Activated naive CD8-positive, alpha-beta T cell treated with anti-CD3 and anti-CD28 coated beads for 36 hours (primary cell): ENCODE results near the gene TNC. TPM values are rescaled to one million over a fixed set of nuclear protein-coding genes. Genes with fewer than 3 reads are reported as not detected.

Experiments
- DNase-seq: peaks from one replicate; pipeline ENCODE4 v3.0.0; 2021
- H3K27ac Mint-ChIP-seq: one replicate; pipeline ENCODE4 v1.8.0; 2022; ENCODE audit warnings: mild to moderate bottlenecking, moderate library complexity, mixed read lengths
- H3K27me3 Mint-ChIP-seq: one replicate; pipeline ENCODE4 v1.8.0; 2022; ENCODE audit warnings: mild to moderate bottlenecking, mixed read lengths
- H3K36me3 Mint-ChIP-seq: one replicate; pipeline ENCODE4 v1.8.0; 2021; ENCODE audit warnings: mild to moderate bottlenecking, mixed read lengths
- H3K4me1 Mint-ChIP-seq: one replicate; pipeline ENCODE4 v1.8.0; 2021; ENCODE audit warnings: mixed read lengths
- H3K4me3 Mint-ChIP-seq: one replicate; pipeline ENCODE4 v1.8.0; 2022; ENCODE audit warnings: mild to moderate bottlenecking, moderate library complexity, mixed read lengths
- H3K9me3 Mint-ChIP-seq: one replicate; pipeline ENCODE4 v1.8.0; 2022; ENCODE audit warnings: mixed read lengths
- total RNA-seq, 2 experiments: library from RNA; stranded (reverse); gene quantifications; one replicate each; pipeline ENCODE4 v1.2.3, GENCODE V29; 2021

Gene TNC
- 1 to 10 TPM in 1 of 2 experiments, under 1 TPM in 1; 0.90 to 1.3 TPM for total RNA-seq

- no peaks in the 10 kb centered on the region for H3K4me1 Mint-ChIP-seq
- DNase-seq = no peak
Observed at GRCh38 chr9:115117999-115118878, at the start of gene TNC. Gene TNC, minus strand, starts transcription at chr9:115118157. Its CDS starts 27,139 bp downstream, at chr9:115091018.

GRCh38 chr9:115167175-115167574 is 49.2 kb upstream of the TNC start:
- Mint-ChIP-seq H3K27ac (no peak overlapping the region), H3K4me1 (no peaks in the 10 kb centered on the region), H3K9me3 (peaks cover 8% of the 10 kb centered on the region)

More at GRCh38 chr9:115117999-115118878, at the start of gene TNC:
- H3K4me3 Mint-ChIP-seq = no peak within 1 kb of the TSS
- no peak within 1 kb of the TSS for H3K27ac Mint-ChIP-seq
- H3K27me3 Mint-ChIP-seq = peaks cover 93% of the 10 kb centered on the region
- no peaks in the 10 kb centered on the region for H3K9me3 Mint-ChIP-seq
- no peaks in the 10 kb centered on the region for H3K36me3 Mint-ChIP-seq

GRCh38 chr9:115165233-115165632 is 47.3 kb upstream of the TNC start:
- no peak for DNase-seq
- Mint-ChIP-seq H3K27ac (no peak overlapping the region), H3K4me3 (no peak overlapping the region), H3K4me1 (no peaks in the 10 kb centered on the region), H3K36me3 (no peaks in the 10 kb centered on the region), H3K27me3 (peaks cover 22% of the 10 kb centered on the region), H3K9me3 (peaks cover 8% of the 10 kb centered on the region)

More at GRCh38 chr9:115167175-115167574, 49.2 kb upstream of the TNC start:
- Mint-ChIP-seq H3K36me3 (no peaks in the 10 kb centered on the region), H3K4me3 (no peak overlapping the region), H3K27me3 (peaks cover 17% of the 10 kb centered on the region)
- DNase-seq = no peak

- H3K27me3 Mint-ChIP-seq = peaks cover 22% of the 10 kb centered on the region
- no peak overlapping the region for H3K27ac Mint-ChIP-seq
- H3K4me1 Mint-ChIP-seq = peaks cover under 1% of the 10 kb centered on the region
- peaks cover 8% of the 10 kb centered on the region for H3K9me3 Mint-ChIP-seq
- no peaks in the 10 kb centered on the region for H3K36me3 Mint-ChIP-seq
- no peak overlapping the region for H3K4me3 Mint-ChIP-seq
- no peak for DNase-seq
Observed at GRCh38 chr9:115164511-115164974, 46.6 kb upstream of the TNC start.

- no peaks in the 10 kb centered on the region for H3K36me3 Mint-ChIP-seq
- no peak for DNase-seq
- peaks cover 8% of the 10 kb centered on the region for H3K9me3 Mint-ChIP-seq
- peaks cover 21% of the 10 kb centered on the region for H3K27me3 Mint-ChIP-seq
- H3K4me3 Mint-ChIP-seq = no peak overlapping the region
- peaks cover 8% of the 10 kb centered on the region for H3K4me1 Mint-ChIP-seq
- H3K27ac Mint-ChIP-seq = no peak overlapping the region
Observed at GRCh38 chr9:115162946-115163345, 45.0 kb upstream of the TNC start.

- Mint-ChIP-seq H3K9me3 (peaks cover 8% of the 10 kb centered on the region), H3K27ac (no peak overlapping the region), H3K27me3 (peaks cover 33% of the 10 kb centered on the region), H3K4me1 (peaks cover 8% of the 10 kb centered on the region), H3K4me3 (no peak overlapping the region), H3K36me3 (no peaks in the 10 kb centered on the region)
- DNase-seq = no peak
Observed at GRCh38 chr9:115161446-115161845, 43.5 kb upstream of the TNC start.

GRCh38 chr9:115158661-115159481 is 40.9 kb upstream of the TNC start:
- Mint-ChIP-seq H3K27me3 (peaks cover 44% of the 10 kb centered on the region), H3K9me3 (peaks cover 7% of the 10 kb centered on the region), H3K4me3 (no peak overlapping the region), H3K4me1 (peaks cover 8% of the 10 kb centered on the region), H3K27ac (no peak overlapping the region), H3K36me3 (no peaks in the 10 kb centered on the region)
- DNase-seq = peak; percentile 3

GRCh38 chr9:115157245-115157674 is 39.3 kb upstream of the TNC start:
- Mint-ChIP-seq H3K27ac (no peak overlapping the region), H3K9me3 (no peaks in the 10 kb centered on the region), H3K4me1 (peaks cover 8% of the 10 kb centered on the region), H3K4me3 (no peak overlapping the region), H3K36me3 (no peaks in the 10 kb centered on the region), H3K27me3 (peaks cover 34% of the 10 kb centered on the region)
- DNase-seq = no peak

GRCh38 chr9:115155037-115155436 is 37.1 kb upstream of the TNC start:
- Mint-ChIP-seq H3K9me3 (no peaks in the 10 kb centered on the region), H3K4me1 (peaks cover 8% of the 10 kb centered on the region), H3K4me3 (no peak overlapping the region), H3K27ac (no peak overlapping the region), H3K27me3 (peaks cover 29% of the 10 kb centered on the region), H3K36me3 (no peaks in the 10 kb centered on the region)
- no peak for DNase-seq

GRCh38 chr9:115154617-115155016 is 36.7 kb upstream of the TNC start:
- Mint-ChIP-seq H3K36me3 (no peaks in the 10 kb centered on the region), H3K9me3 (no peaks in the 10 kb centered on the region), H3K27ac (no peak overlapping the region), H3K4me3 (no peak overlapping the region), H3K27me3 (peaks cover 29% of the 10 kb centered on the region), H3K4me1 (peaks cover 8% of the 10 kb centered on the region)
- no peak for DNase-seq

- Mint-ChIP-seq H3K27me3 (peaks cover 23% of the 10 kb centered on the region), H3K9me3 (no peaks in the 10 kb centered on the region), H3K4me3 (no peak overlapping the region), H3K36me3 (no peaks in the 10 kb centered on the region), H3K27ac (no peak overlapping the region), H3K4me1 (no peaks in the 10 kb centered on the region)
- no peak for DNase-seq
Observed at GRCh38 chr9:115152281-115152820, 34.4 kb upstream of the TNC start.

GRCh38 chr9:115148721-115149120 is 30.8 kb upstream of the TNC start:
- Mint-ChIP-seq H3K27me3 (peaks cover 16% of the 10 kb centered on the region), H3K4me1 (no peaks in the 10 kb centered on the region), H3K4me3 (no peak overlapping the region), H3K9me3 (no peaks in the 10 kb centered on the region), H3K36me3 (no peaks in the 10 kb centered on the region), H3K27ac (no peak overlapping the region)
- no peak for DNase-seq

GRCh38 chr9:115146581-115147021 is 28.6 kb upstream of the TNC start:
- Mint-ChIP-seq H3K9me3 (no peaks in the 10 kb centered on the region), H3K27ac (no peak overlapping the region), H3K27me3 (peaks cover 30% of the 10 kb centered on the region), H3K4me3 (no peak overlapping the region), H3K36me3 (no peaks in the 10 kb centered on the region), H3K4me1 (peaks cover 2% of the 10 kb centered on the region)
- DNase-seq = no peak

- H3K9me3 Mint-ChIP-seq = no peaks in the 10 kb centered on the region
- no peak overlapping the region for H3K27ac Mint-ChIP-seq
- H3K36me3 Mint-ChIP-seq = no peaks in the 10 kb centered on the region
- H3K4me3 Mint-ChIP-seq = no peak overlapping the region
- peaks cover 42% of the 10 kb centered on the region for H3K27me3 Mint-ChIP-seq
- DNase-seq = no peak
- H3K4me1 Mint-ChIP-seq = peaks cover 2% of the 10 kb centered on the region
Observed at GRCh38 chr9:115144706-115145105, 26.7 kb upstream of the TNC start.

GRCh38 chr9:115143689-115144088 is 25.7 kb upstream of the TNC start:
- H3K9me3 Mint-ChIP-seq = no peaks in the 10 kb centered on the region
- H3K27me3 Mint-ChIP-seq = peaks cover 42% of the 10 kb centered on the region
- H3K4me3 Mint-ChIP-seq = no peak overlapping the region
- DNase-seq = no peak
- no peaks in the 10 kb centered on the region for H3K36me3 Mint-ChIP-seq
- peaks cover 4% of the 10 kb centered on the region for H3K4me1 Mint-ChIP-seq
- no peak overlapping the region for H3K27ac Mint-ChIP-seq
